Gastrocnemius medialis (tissue), 4 donors: Measurements from ENCODE around the gene TARP.
"Not testable (repeated sequence)": the region's sequence is repeated elsewhere in the genome, so short reads cannot be mapped to it uniquely, and the experiment has no call there.

ENCODE experiments used
- ATAC-seq, 2 donors: fragments of 150-250 bp; one replicate each; pipeline ENCODE4 v1.9.1; 2016
- DNase-seq, 2 donors: peaks; one replicate each; pipeline ENCODE4 v3.0.0-alpha.2; 2019
- H3K27ac ChIP-seq, 4 donors: fragments of 200-600 bp; sonication (generic); 1 replicate in 1 of 4; 2 replicates in 3 of 4; pipeline ENCODE4 v1.5.1; 2016 to 2018; ENCODE audit warnings: mild to moderate bottlenecking in 2 of 4, moderate library complexity in 1 of 4
- H3K27me3 ChIP-seq, 3 donors: fragments of 200-600 bp; sonication (generic) in 2 of 3; 1 replicate in 1 of 3; 2 replicates in 2 of 3; pipeline versions ENCODE4 v1.5.1 to v1.6.0; 2016 to 2019; ENCODE audit warnings: mild to moderate bottlenecking in 1 of 3, moderate library complexity in 1 of 3
- H3K36me3 ChIP-seq, 2 donors: fragments of 200-600 bp; sonication (generic) in 1 of 2; one replicate each; pipeline ENCODE4 v1.5.1; 2017 to 2018
- H3K4me1 ChIP-seq, 2 donors: fragments of 200-600 bp; sonication (generic) in 1 of 2; one replicate each; pipeline ENCODE4 v1.5.1; 2016 to 2017; ENCODE audit warnings: mild to moderate bottlenecking in 2 of 2
- H3K4me3 ChIP-seq, 4 donors: fragments of 200-600 bp; sonication (generic) in 3 of 4; 1 replicate in 1 of 4; 2 replicates in 3 of 4; pipeline ENCODE4 v1.5.1; 2016 to 2019; ENCODE audit warnings: mild to moderate bottlenecking in 2 of 4
- H3K9me3 ChIP-seq, 3 donors: fragments of 200-600 bp; sonication (generic) in 2 of 3; 1 replicate in 1 of 3; 2 replicates in 2 of 3; pipeline ENCODE4 v1.5.1; 2016 to 2019
- CTCF ChIP-seq, 5 experiments: fragments of 450-650 bp in 3 of 5; fragments of 200-600 bp in 2 of 5; sonication (generic) in 2 of 5; IDR thresholded peaks in 4 of 5; conservative IDR thresholded peaks in 1 of 5; 1 replicate in 4 of 5; 2 replicates in 1 of 5; pipeline ENCODE4 v1.5.1; 2016 to 2019; ENCODE audit warnings: antibody characterized with exemption in 5 of 5, mild to moderate bottlenecking in 3 of 5, moderate library complexity in 3 of 5
- POLR2A ChIP-seq, 2 donors: fragments of 450-650 bp; IDR thresholded peaks; one replicate each; pipeline ENCODE4 v1.6.1; 2017; ENCODE audit warnings: antibody characterized with exemption in 2 of 2, mild to moderate bottlenecking in 2 of 2, moderate library complexity in 2 of 2
- in situ Hi-C, 4 donors: fragments of 200-750 bp; cut with MboI; loops; one replicate each; pipeline versions ENCODE4 v1.15.0 to v1.8.0; 2017; ENCODE audit warnings: low sequenced_read_pairs in 4 of 4
- intact Hi-C: fragments of 100-400 bp; cut with DNase I; formaldehyde crosslinking; loops from one replicate; pipeline ENCODE4 v1.15.1; 2023; ENCODE audit warnings: low total_unique reads

TARP gene

DNA sequence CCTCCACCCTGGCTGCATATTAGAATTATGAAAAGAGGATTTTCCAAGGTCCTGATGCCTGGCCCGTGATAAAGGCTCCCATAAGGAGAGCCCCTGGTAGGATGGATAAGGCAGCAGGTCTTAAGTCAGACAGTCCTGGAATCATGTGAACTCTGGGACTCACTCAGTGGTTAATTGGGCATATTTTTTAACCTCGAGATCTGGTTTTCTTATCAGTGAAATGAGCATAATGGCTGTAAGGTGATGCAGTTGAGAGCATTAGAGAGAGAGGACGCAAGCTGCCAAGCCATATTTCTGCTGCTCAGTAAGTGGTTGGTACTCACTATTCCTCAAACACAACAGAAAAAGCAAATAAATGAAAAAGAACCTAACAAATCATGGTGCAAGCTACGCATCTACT lies 37.8 kb downstream of the TARP start:
- H3K36me3 ChIP-seq = peaks cover 0 to 2% of the 10 kb centered on the region in 2 donors
- no peaks in the 10 kb centered on the region for H3K27me3 ChIP-seq
- H3K4me3 ChIP-seq = no peak overlapping the region
- in situ Hi-C loops = no loop called here
- DNase-seq = no peak
- no peaks in the 10 kb centered on the region for H3K9me3 ChIP-seq
- TF ChIP-seq CTCF (IDR thresholded peaks at IDR 0.05 in 4 of 5, conservative IDR thresholded peaks at IDR 0.05 in 1 of 5) (no peak), POLR2A (IDR thresholded peaks at IDR 0.05) (no peak)
- H3K27ac ChIP-seq = no peak overlapping the region
- intact Hi-C loops = no loop called here
- no peak for ATAC-seq
- H3K4me1 ChIP-seq = no peaks in the 10 kb centered on the region

- H3K27ac ChIP-seq, in situ Hi-C loops, H3K4me3 ChIP-seq, intact Hi-C loops, H3K4me1 ChIP-seq, H3K9me3 ChIP-seq, ATAC-seq, H3K27me3 ChIP-seq, DNase-seq: not testable (repeated sequence)
- peaks cover 0 to 11% of the 10 kb centered on the region in 2 donors for H3K36me3 ChIP-seq
Observed at GRCh38 chr7:38234759-38235158, 38.7 kb downstream of the TARP start.

DNA sequence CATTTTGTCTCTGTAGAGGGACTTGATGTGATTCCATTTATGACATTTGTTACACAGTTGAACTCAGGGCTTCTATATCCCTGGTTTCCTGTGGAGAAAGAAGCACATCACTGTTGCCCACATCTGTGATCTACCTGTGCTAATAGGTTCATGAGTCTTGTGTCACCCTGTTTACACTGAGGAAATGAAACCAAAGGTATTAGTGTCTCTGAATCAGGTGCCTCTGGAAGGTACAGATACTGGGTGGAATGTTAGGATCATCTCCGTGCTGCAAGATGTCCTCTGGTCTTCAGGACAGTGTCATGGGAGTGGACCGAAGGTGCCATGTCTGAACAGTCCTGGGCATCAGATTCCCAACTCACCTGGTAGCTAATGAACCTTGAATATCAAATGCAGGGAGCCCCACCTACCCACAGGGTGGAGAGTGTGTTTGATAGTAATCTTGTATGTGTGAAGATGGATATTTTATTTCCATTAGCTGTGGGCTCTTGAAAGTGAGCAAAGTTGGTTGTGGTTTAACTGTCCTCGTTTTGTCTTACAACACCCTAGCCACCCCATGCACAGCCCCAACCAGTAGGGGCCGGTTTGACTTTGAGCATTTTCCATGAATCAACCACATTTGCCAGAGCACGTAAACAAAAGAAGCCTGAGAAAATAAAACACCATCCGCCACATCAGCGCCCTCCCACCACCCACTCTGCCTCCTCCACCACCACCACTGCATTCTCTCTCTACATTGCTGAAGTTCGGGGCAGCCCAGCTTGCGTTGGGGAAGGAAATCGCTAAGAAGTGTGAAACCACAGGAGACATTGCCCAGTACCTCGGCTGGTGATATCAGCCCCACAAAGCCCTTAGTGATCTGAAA lies 40.7 kb downstream of the TARP start:
- Histone ChIP-seq H3K27me3 (no peaks in the 10 kb centered on the region), H3K4me3 (no peak overlapping the region), H3K4me1 (no peaks in the 10 kb centered on the region), H3K9me3 (no peaks in the 10 kb centered on the region), H3K36me3 (peaks cover 0 to 19% of the 10 kb centered on the region in 2 donors), H3K27ac (no peak overlapping the region)
- intact Hi-C loops = no loop called here
- in situ Hi-C loops = no loop called here
- TF ChIP-seq POLR2A (IDR thresholded peaks at IDR 0.05) = no peak
- no peak for TF ChIP-seq CTCF (IDR thresholded peaks at IDR 0.05 in 4 of 5, conservative IDR thresholded peaks at IDR 0.05 in 1 of 5)
- peak in 1 of 2 donors; percentile 24 for DNase-seq
- ATAC-seq = no peak

DNA sequence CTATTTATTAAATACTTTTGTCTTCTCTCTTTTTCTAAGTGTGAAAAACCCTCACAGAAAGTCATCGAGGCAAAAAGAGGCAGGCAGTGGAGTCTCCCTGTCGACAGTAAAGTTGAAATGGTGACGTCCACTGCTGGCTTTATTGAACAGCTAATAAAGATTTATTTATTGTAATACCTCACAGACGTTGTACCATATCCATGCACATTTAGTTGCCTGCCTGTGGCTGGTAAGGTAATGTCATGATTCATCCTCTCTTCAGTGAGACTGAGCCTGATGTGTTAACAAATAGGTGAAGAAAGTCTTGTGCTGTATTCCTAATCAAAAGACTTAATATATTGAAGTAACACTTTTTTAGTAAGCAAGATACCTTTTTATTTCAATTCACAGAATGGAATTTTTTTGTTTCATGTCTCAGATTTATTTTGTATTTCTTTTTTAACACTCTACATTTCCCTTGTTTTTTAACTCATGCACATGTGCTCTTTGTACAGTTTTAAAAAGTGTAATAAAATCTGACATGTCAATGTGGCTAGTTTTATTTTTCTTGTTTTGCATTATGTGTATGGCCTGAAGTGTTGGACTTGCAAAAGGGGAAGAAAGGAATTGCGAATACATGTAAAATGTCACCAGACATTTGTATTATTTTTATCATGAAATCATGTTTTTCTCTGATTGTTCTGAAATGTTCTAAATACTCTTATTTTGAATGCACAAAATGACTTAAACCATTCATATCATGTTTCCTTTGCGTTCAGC lies 43.4 kb downstream of the TARP start:
- Histone ChIP-seq H3K36me3 (peaks cover 0 to 19% of the 10 kb centered on the region in 2 donors), H3K9me3 (no peaks in the 10 kb centered on the region), H3K4me3 (no peak overlapping the region), H3K4me1 (no peaks in the 10 kb centered on the region), H3K27ac (no peak overlapping the region), H3K27me3 (no peaks in the 10 kb centered on the region)
- in situ Hi-C loops = loop anchor here in 3 of 4 donors (10.0 kb wide), 2 partner anchors 55 to 325 kb away; partner anchors contain the start of gene STARD3NL (in 1 of the 3)
- TF ChIP-seq POLR2A (IDR thresholded peaks at IDR 0.05) (no peak), CTCF (IDR thresholded peaks at IDR 0.05 in 4 of 5, conservative IDR thresholded peaks at IDR 0.05 in 1 of 5) (no peak)
- no peak for DNase-seq
- intact Hi-C loops = no loop called here
- ATAC-seq = no peak

GRCh38 chr7:38229386-38229785 lies 44.0 kb downstream of the TARP start:
- no peak for TF ChIP-seq CTCF (IDR thresholded peaks at IDR 0.05 in 4 of 5, conservative IDR thresholded peaks at IDR 0.05 in 1 of 5)
- TF ChIP-seq POLR2A (IDR thresholded peaks at IDR 0.05) = no peak
- intact Hi-C loops (no loop called here), in situ Hi-C loops (loop anchor here in 3 of 4 donors (10.0 kb wide), 2 partner anchors 55 to 325 kb away; partner anchors contain the start of gene STARD3NL (in 1 of the 3))
- no peak overlapping the region for H3K27ac ChIP-seq
- no peaks in the 10 kb centered on the region for H3K27me3 ChIP-seq
- H3K4me1 ChIP-seq = no peaks in the 10 kb centered on the region
- no peak overlapping the region for H3K4me3 ChIP-seq
- DNase-seq (no peak), ATAC-seq (no peak)
- peaks cover 0 to 19% of the 10 kb centered on the region in 2 donors for H3K36me3 ChIP-seq
- H3K9me3 ChIP-seq = no peaks in the 10 kb centered on the region
